Measurements from ENCODE around the gene COL4A2. TPM values are rescaled to one million over a fixed set of nuclear protein-coding genes. Genes with fewer than 3 reads are reported as not detected.
A peak's percentile ranks its signal among the peaks of the same experiment; 100 is the strongest.

Gene COL4A2
- total and polyA plus RNA-seq, 12 donors = 70.9 to 1,589 (median 171) TPM

- intact Hi-C loops (cut with DNase I) = no loop called here
- H3K36me3 ChIP-seq (replicated peaks in 1 of 2) = no peaks in the 10 kb centered on the region
- H3K27me3 ChIP-seq = no peaks in the 10 kb centered on the region
- no peaks in the 10 kb centered on the region for H3K9me3 ChIP-seq (replicated peaks in 1 of 3)
- peak overlapping the region; percentile 26 to 83 (median 51) for H3K27ac ChIP-seq
- DNase-seq = peak; percentile 53 to 81 (median 70)
- 54 to 63% (median 61%) methylated on average over 15 to 18 of the region's 18 CpGs for WGBS, 4 donors
- TF ChIP-seq CTCF (IDR thresholded peaks at IDR 0.05) (no peak), POLR2A (IDR thresholded peaks at IDR 0.05) (no peak)
- H3K4me3 ChIP-seq = no peak overlapping the region
- peaks cover 20 to 53% of the 10 kb centered on the region in 2 donors for H3K4me1 ChIP-seq (replicated peaks in 1 of 2)
Measured at GRCh38 chr13:110536006-110536693, 229.1 kb downstream of the COL4A2 start.

- peaks cover 20 to 64% of the 10 kb centered on the region in 2 donors for H3K4me1 ChIP-seq (replicated peaks in 1 of 2)
Measured at GRCh38 chr13:110538632-110539031, 231.5 kb downstream of the COL4A2 start.

GRCh38 chr13:110539894-110540293 lies 232.8 kb downstream of the COL4A2 start:
- Histone ChIP-seq H3K27ac (peak overlapping the region in 3 of 5 donors; percentile 26 to 62 (median 44)), H3K27me3 (no peaks in the 10 kb centered on the region), H3K9me3 (replicated peaks in 1 of 3) (no peaks in the 10 kb centered on the region), H3K4me1 (replicated peaks in 1 of 2) (peaks cover 20 to 64% of the 10 kb centered on the region in 2 donors), H3K4me3 (no peak overlapping the region), H3K36me3 (replicated peaks in 1 of 2) (no peaks in the 10 kb centered on the region)
- no peak for DNase-seq
- intact Hi-C loops (cut with DNase I) = no loop called here
- WGBS, 4 donors = 45 to 60% (median 57%) methylated on average over 5 of the region's 5 CpGs
- no peak for TF ChIP-seq CTCF (IDR thresholded peaks at IDR 0.05)
- no peak for TF ChIP-seq POLR2A (IDR thresholded peaks at IDR 0.05)

More at GRCh38 chr13:110538632-110539031, 231.5 kb downstream of the COL4A2 start:
- H3K27me3 ChIP-seq = no peaks in the 10 kb centered on the region
- no peak overlapping the region for H3K4me3 ChIP-seq
- H3K9me3 ChIP-seq (replicated peaks in 1 of 3) = no peaks in the 10 kb centered on the region
- TF ChIP-seq POLR2A (IDR thresholded peaks at IDR 0.05) (no peak), CTCF (IDR thresholded peaks at IDR 0.05) (no peak)
- peak in 2 of 7 donors; percentile 58 to 63 for DNase-seq
- no peaks in the 10 kb centered on the region for H3K36me3 ChIP-seq (replicated peaks in 1 of 2)
- H3K27ac ChIP-seq = peak overlapping the region in 4 of 5 donors; percentile 31 to 68 (median 60)
- intact Hi-C loops (cut with DNase I) = no loop called here
- 22 to 55% (median 38%) methylated on average over 5 of the region's 5 CpGs for WGBS, 4 donors

GRCh38 chr13:110540871-110541525 lies 233.9 kb downstream of the COL4A2 start:
- 74 to 81% (median 78%) methylated on average over 15 of the region's 15 CpGs for WGBS, 4 donors

More at GRCh38 chr13:110540871-110541525, 233.9 kb downstream of the COL4A2 start:
- Histone ChIP-seq H3K4me1 (replicated peaks in 1 of 2) (peaks cover 17 to 62% of the 10 kb centered on the region in 2 donors), H3K9me3 (replicated peaks in 1 of 3) (no peaks in the 10 kb centered on the region), H3K27me3 (no peaks in the 10 kb centered on the region), H3K4me3 (no peak overlapping the region), H3K27ac (peak overlapping the region in 3 of 5 donors; percentile 13 to 80 (median 55)), H3K36me3 (replicated peaks in 1 of 2) (no peaks in the 10 kb centered on the region)
- no peak for TF ChIP-seq CTCF (IDR thresholded peaks at IDR 0.05)
- TF ChIP-seq POLR2A (IDR thresholded peaks at IDR 0.05) = no peak
- no peak for DNase-seq
- intact Hi-C loops (cut with DNase I) = no loop called here
